GM12875 (cell line): Measurements from ENCODE around the gene CDCP1.

Experiments
- H3K4me3 ChIP-seq: one replicate; pipeline ENCODE4 v1.5.1; 2011; ENCODE audit warnings: low read depth, low read length, control low read depth
- TF ChIP-seq, protein P1 (sequence below): IDR thresholded peaks from 2 replicates; pipeline ENCODE4 v1.5.1; 2011; ENCODE audit warnings: low read depth, mild to moderate bottlenecking, control low read depth, inconsistent platforms, low read length, moderate library complexity, borderline replicate concordance; ENCODE audit not compliant: insufficient read depth

CDCP1 gene

DNA sequence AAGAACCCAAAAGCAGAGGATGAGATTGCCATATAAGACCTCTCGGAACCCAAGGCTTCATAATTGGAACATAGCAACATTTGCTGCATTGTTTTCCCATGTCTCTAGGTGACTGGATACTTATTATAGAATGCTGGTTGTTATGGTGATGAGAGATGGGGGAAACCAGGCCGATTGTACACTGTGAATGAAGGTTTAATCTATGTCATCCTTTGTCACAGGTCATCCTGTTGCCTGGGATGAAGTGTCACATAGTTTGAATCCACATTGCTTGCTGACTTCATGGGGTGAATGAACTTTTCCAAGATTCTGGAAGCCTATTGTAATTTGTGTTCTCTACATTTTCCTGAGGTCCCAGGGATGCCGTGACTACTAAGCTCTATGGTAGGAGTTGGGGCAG lies 78.2 kb downstream of the CDCP1 start:
- H3K4me3 ChIP-seq: no peak overlapping the region
- TF ChIP-seq, protein P1, sequence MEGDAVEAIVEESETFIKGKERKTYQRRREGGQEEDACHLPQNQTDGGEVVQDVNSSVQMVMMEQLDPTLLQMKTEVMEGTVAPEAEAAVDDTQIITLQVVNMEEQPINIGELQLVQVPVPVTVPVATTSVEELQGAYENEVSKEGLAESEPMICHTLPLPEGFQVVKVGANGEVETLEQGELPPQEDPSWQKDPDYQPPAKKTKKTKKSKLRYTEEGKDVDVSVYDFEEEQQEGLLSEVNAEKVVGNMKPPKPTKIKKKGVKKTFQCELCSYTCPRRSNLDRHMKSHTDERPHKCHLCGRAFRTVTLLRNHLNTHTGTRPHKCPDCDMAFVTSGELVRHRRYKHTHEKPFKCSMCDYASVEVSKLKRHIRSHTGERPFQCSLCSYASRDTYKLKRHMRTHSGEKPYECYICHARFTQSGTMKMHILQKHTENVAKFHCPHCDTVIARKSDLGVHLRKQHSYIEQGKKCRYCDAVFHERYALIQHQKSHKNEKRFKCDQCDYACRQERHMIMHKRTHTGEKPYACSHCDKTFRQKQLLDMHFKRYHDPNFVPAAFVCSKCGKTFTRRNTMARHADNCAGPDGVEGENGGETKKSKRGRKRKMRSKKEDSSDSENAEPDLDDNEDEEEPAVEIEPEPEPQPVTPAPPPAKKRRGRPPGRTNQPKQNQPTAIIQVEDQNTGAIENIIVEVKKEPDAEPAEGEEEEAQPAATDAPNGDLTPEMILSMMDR: no peak

DNA sequence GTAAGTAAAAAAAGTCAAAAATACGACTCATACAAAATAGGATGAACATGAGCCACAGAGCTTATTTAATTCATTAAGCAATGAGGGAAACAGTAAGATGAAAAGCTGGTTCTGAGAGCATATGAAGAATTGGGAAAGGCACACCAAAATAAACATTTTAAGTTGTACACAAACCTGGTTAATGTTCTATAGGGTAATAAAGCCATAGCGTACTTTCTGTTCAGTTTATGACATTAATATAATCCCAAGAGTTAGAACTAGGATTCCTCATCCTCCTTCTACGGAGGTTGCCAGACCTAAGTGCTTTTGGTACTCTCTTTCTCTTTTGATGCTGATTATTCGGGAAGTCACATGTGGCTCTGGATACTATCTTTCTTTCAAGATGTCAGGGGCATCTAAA lies 78.7 kb downstream of the CDCP1 start:
- TF ChIP-seq, protein P1: no peak
- H3K4me3 ChIP-seq: no peak overlapping the region

DNA sequence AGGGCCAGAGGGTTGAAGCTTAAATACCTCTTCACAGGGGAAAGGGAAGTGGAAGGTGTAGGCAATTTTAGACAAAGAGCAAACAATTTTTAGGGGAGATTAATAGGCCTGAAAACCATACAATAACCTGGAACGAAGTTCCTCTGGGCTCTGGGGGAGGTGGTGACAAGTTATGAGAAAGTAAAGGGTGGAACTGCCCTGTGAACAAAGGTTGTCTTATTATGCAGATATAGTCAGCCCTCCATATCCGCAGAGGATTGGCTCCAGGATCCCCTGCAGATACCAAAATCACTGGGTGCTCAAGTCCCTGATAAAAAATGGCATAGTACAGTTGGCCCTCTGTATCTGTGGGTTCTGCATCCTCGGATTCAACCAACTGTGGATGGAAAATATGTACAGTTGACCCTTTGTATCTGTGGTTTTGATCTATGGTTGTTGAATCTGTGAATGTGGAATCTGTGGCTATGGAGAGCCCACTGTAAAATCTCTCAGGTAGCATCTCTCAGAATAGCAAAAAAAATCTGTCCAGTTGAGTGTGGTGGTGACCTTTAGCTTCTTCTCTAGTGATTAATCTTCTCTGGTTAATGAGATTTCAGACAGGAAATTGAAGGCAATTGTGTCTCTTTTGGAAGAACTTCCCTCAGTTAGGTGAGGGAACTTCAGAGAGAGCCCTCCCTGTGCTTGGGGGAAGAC lies 79.9 kb downstream of the CDCP1 start:
- H3K4me3 ChIP-seq: no peak overlapping the region
- TF ChIP-seq, protein P1: no peak

DNA sequence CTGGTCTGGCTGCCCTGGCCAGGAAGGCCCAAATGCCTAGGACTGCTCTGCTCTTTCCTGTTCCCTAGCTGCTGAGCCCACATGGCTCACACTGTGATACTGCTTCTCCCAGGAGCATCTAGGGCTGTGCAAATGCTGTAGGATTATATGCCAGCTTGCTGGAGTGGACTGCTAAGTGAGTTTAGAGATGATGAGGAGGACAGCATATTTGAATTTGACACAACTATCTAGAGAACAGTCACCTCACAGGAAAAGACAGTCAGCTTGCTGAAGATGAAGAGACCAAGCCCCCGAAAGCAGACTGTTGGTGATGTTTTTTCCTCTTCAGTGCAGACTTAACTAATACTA lies 80.8 kb downstream of the CDCP1 start:
- TF ChIP-seq, protein P1: no peak

DNA sequence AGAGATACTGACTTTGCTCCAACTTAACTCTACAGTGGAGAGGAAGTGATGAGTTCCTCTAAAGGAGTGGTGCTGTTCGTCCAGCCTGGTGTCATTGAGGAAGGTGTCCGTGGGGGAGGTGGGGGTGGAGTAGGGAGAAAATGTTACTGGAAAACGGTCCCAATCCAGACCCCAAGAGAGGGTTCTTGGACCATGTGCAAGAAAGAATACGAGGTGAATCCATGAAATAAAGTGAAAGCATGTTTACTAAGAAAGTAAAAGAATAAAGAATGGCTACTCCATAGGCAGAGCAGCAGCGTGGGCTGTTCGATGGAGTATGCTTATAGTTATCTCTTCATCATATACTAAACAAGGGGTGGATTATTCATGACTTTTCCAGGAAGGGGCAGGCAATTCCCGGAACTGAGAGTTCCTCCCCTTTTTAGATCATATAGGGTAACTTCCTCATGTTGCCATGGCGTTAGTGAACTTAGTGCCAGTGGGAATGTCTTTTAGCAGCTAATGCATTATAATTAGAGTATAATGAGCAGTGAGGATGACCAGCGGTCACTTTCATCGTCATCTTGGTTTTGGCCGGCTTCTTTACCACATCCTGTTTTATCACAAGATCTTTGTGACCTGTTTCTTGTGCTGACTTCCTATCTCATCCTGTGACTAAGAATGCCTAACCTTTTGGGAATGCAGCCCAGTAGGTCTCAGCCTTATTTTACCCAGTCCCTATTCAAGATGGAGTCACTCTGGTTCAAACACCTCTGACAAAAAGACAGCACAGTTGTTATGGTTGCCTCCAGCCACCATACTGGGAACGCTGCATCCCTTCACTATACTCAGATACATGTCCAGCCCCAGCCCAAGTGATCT lies 81.4 kb downstream of the CDCP1 start:
- H3K4me3 ChIP-seq: no peak overlapping the region
- TF ChIP-seq, protein P1: no peak

More for the DNA sequence above, 80.8 kb downstream of the CDCP1 start:
- no peak overlapping the region for H3K4me3 ChIP-seq

DNA sequence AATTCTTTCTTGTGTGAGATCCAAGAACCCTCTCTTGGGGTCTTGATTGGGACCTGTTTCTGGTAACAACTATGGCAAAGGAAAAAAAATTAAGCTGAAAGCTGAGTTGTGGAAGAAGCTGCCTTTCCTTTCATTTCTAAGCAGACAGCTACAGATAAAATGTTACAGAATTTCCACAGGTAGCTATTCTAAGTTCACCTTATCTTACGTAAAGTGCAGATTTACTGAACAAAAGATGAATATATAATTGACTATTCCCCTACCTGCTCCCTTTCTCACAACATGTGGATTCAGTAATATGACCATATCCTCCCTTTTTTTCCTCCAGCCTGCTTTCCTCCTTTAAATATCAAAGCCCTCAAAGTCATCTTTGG lies 83.5 kb downstream of the CDCP1 start:
- TF ChIP-seq, protein P1: no peak
- no peak overlapping the region for H3K4me3 ChIP-seq

DNA sequence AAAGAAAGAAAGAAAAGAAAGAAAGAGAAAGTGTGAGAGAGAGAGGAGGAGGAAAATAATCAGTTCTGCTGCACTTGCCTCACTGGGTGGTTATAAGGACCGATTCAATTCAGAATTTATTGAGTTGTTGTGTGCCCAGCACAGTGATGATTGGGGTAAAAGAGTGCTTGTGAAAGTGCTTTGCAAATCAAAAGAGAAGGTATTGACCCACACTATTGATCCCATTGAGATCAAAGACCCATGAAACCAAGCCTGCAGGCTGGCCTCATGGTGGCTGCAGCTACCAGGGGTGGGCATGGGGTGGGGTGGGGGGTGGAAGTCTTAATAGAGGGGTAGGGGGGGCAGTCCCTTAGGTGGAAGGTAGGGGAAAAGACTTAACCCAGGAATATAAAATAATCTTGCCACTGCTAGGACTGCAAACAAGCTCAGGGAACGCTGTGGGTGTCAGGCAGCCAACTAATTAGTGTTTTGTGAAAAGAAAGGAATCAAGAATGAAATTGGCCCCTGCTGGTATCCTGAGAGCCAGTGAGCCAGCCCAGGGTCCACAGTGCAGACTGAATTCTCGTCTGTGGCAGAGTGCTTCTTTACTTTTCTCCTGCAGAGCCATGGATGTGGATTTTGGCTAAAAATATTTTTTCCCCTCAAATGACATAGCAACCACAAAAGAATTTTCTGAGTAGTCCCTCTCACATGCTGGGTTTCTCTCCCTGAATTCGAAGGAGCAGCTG lies 85.8 kb downstream of the CDCP1 start:
- TF ChIP-seq, protein P1: no peak

More for the DNA sequence above, 85.8 kb downstream of the CDCP1 start:
- no peak overlapping the region for H3K4me3 ChIP-seq
